Superior temporal gyrus (tissue), 1 donor: ENCODE results near the gene FMN1.

Source experiments
- DNase-seq: peaks from one replicate; pipeline ENCODE4 v3.0.0-alpha.2; 2016; ENCODE audit errors: extremely low spot score

FMN1 gene

GRCh38 chr15:33154351-33155166, 40.0 kb downstream of the FMN1 start:
- DNase-seq = peak; percentile 55

GRCh38 chr15:33153548-33153947, 41.0 kb downstream of the FMN1 start:
- DNase-seq = no peak

DNA sequence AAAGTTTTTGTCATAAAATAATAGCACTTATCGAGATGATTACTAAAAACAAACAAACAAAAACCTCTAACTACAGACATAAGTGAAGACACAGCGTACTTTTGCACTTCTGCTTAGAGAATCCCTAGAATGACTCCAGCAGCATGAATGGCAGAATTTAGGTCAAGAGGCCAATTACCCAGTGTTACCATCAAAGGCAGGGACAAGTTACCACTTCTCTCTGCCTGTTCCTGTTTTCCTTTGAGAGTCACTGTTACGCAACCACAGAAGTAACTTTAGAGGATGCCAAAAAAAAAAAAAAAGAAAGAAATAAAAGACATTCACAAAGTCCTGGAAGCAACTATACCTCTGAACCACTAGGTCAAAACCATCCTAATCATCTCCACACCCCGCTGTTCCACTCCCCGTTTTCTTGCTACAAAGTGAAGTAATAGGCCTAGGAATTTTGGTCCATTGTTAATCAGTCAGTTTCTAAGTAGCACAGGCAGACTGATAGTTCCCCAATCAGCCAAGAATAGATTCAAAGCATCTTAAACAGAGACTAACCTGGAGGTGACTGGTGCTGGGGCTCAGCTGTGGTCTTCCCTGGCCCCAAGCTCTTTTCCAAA, 41.9 kb downstream of the FMN1 start:
- peak; percentile 53 for DNase-seq

GRCh38 chr15:33150971-33151370, 43.5 kb downstream of the FMN1 start:
- peak; percentile 37 for DNase-seq

GRCh38 chr15:33150431-33150941, 44.0 kb downstream of the FMN1 start:
- DNase-seq = no peak

DNA sequence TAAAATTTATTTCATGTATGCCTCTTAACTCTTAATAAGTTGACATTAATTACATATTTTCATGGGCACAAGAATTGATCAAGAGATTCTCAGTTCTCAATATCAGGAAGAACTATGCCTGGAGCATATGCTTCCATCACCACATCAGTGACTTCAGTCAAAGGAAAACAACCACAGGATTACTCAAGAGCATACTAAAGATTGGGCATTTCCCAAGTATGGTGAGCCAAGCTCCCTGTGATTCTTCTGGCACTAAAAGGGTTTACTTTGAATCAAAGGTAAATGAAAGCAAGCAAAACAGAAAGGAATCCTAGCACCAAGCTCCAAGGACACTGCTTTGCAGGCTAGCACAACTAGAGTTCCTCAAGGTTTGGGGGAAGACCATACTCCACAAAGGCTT, 44.6 kb downstream of the FMN1 start:
- no peak for DNase-seq

DNA sequence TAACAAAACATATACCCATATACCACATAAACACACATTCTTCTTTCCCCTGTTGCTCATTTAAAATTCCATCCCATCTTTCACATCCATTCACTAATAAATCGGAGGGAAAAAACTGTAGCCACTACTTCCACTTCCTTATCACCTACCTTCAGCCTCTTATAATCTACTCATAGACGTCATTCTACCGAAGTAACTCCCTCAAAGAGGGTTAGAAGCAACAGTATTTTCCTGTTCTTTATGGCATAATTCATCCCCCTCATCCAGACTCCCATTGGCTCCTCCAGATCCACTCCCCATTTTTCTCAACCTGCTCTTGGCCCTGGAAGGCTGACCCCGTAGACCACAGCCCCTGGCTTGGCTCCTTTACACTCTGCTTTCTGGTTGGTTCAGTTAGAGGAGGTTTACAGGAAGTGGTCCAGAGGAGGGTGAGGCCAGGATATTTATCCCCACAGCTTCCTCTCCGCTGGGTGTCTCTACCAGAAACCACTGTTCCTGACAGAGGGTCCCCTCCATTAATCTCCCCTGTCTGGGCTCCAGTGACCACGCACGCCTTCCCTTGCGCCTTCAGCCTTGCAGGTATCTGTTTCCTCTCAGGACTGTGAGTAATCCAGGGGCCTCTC, 46.3 kb downstream of the FMN1 start:
- no peak for DNase-seq

DNA sequence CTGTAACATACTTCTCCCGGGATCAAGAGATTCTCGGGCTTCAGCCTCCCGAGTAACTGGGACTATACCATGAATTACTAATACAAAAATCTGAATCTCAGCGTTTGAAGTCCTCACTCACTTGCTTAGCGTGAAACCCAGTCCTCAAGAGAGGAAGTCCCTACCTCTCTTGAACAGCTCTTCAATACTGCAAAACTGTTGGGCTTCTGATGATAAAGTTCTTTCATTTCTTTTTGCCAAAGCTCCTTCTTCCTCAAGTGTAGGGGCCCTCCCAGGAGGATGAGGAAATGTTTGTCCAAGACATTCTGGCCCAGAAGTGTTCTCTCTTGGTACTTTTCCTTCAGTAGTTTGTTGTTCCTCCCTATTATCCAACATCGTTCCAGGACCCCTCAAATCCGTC, 48.5 kb downstream of the FMN1 start:
- DNase-seq = no peak

DNA sequence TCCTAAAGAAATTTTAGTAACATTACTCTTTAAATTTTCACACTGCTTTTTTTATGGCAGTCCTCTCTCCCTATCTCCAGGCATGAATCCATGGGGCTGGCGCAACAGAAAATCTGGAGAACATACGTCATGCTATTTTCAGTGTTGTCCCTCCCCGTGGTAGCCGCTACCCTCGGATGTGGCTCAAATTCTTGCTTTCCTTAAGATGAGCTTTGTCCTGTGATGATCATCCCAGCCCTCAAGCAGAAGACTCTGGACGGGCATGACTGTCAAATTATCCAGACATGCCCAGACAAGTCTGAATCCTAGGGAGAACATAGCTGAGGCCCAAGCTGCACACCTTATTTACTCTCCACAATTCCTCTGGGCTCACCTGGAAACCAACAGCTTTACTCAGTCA, 49.1 kb downstream of the FMN1 start:
- peak; percentile 57 for DNase-seq

DNA sequence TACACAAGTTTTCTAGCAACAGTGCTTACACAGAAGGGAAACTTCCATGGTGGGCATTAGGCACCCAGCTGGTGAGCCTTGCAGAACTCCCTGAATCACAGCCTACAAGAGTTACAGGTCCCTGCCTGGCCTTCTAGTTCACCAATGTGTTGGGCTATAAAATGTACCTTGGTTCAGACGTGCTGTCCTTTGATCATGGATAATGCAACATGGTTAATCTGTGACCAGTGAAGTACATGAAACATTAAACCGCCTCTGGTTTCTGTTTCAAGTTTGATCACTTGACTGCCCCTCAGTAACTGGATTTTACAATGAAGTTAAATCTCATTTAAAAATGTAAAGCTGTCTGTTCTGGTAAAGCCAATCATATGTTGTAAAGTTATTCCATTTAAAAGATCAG, 51.8 kb downstream of the FMN1 start:
- DNase-seq = no peak

DNA sequence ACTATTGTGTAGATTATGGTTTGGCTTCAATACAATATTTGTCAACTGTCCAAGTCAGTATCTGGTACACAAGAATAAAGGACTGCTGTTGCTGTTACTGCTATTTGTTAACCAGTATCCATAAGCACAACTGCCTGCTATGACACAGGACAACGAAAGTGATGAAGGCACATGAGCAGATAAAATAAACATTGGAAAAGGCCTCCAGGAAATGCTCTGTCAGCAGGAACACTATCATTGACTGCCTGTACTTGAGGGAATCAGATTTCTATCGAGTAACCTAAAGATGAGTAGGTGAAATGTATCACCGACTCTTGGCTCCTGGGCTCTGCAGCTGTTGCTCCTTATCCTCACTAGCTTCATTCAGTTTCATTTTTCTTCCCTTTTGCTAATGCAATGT, 56.5 kb downstream of the FMN1 start:
- peak; percentile 33 for DNase-seq

DNA sequence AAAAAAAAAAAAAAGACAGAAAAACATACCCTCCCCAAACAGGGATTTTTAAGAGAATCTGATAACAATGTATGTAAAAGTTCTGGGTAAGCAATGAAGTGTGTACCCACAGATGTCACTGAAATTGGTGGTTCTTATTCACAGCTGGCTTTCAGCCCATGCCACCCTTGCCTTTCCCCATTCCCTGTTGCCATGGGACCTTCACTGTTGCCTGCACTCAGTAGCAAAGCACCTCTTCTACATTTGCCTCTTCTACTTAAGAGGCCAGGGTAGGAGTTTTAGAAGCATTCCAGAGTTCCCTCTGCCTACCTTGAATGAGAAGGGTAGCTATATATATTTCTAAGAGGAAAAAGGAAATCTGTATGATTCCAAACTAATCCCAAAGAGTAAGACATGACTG, 57.4 kb downstream of the FMN1 start:
- no peak for DNase-seq

- DNase-seq = no peak
Measured at GRCh38 chr15:33136353-33136752, 58.2 kb downstream of the FMN1 start.

DNA sequence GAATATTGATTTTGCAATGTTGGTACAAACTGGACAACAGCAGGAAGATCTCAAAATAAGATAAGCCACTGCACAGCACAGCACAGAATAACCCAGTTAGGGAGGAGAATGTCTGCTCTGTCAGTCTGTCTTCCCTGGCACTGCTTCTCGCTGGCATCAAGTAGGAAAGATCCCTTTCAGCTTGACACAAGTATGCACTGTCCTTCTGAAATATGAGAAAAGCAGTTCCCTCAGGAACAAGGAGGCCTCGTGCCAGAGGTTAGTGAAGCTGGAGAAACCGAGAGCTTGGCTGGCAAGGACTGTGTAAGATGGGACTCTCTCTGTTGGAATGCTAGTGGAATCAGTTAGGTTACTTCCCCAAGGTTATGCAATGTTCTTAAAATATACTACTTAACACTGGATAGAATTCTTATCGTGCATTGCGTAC, 59.1 kb downstream of the FMN1 start:
- DNase-seq = peak; percentile 69

- DNase-seq = peak; percentile 47
Measured at GRCh38 chr15:33132722-33133345, 61.7 kb downstream of the FMN1 start.

- DNase-seq = peak; percentile 15
Measured at GRCh38 chr15:33132233-33132580, 62.3 kb downstream of the FMN1 start.

DNA sequence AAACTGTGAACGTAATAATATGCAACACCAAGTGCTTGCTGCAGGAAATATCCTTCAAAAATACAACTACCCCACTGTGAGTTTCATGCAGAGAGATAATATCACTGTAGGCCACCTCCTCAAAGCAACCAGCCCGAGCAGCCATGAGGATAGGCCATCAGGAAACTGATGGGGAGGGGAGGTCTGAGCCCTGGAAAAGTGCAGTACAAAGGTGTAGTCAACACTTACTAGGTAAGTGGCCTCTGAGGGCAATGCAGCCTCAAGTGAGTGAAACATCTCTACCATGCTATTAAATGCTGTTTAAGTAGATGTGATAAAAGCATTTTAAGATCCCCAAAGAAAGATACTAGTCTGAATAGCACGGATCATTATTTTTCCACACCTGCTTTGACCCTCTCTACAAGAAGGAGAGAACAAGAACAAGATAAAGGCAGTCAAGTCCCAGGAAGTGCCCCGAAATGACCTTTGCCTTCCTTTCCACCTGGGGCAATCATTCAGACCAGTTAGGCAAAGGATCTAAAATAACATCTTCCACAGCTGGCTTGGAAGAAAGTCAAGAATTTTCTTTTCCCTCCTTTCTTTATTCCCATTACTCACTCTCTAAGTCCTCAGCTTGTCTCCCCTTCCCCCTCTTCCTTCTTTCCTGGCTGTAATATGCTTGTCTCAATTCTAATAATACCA, 62.8 kb downstream of the FMN1 start:
- no peak for DNase-seq

- DNase-seq = peak; percentile 76
Measured at GRCh38 chr15:33126559-33127290, 67.8 kb downstream of the FMN1 start.

GRCh38 chr15:33125894-33126537, 68.5 kb downstream of the FMN1 start:
- no peak for DNase-seq

- no peak for DNase-seq
Measured at GRCh38 chr15:33124811-33125210, 69.7 kb downstream of the FMN1 start.

DNA sequence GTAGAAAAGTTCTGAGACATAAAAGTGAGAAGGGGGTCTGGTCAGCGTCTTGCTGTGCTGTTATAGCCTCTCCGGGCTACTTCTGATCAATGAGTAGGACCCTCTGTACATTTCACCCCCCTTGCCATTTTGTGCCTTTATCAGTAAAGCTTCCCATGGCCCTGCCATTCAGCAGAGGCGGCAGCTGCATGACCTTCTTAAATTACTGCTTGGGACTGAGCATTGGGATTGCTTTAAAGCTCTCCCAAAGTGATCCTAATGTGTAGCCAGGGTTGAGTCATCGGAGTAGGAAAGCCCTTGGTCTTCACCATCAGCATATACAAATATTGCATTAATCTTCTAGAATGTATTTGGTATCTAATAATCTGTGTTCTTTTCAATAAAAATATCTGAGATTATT, 70.2 kb downstream of the FMN1 start:
- DNase-seq = no peak
